ENCODE results near the gene KDM2B.

DNA sequence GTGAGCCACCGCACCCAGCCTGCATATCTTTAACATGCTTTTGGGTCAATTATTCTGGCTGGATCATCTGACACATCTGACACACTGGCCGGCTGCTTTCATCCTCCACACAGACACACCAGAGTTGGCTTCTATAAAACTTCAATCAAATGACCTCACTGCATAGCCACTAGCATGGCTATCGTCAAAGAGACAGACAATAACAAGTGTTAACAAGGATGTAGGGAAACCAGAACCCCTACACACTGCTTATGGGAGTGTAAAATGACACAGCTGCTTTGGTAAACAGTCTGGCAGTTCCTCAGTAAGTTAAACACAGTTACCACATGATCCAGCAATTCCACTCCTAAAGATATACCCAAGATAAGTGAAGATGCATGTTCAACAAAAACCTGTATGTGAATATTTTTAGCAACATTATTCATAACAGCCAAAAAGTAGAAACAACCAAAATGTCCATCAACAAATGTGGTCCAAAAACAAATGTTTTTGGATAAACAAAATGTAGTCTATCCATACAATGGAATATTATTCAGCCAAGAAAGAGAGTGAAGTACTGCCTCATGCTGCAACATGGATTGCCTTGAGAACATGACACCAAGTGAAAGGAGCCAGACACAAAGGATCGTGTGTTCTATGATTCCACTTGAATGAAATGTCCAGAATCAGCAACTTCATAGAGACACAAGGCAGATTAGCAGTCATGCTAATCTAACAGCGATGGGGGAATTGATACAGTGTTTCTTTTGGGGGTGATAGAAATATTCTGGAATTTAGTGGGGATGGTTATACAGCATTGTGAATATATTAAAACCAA, 10.1 kb downstream of the KDM2B start:
- TF ChIP-seq POLR2AphosphoS5 (IDR thresholded peaks at IDR 0.05; ENCODE audit: borderline replicate concordance, low read depth, low read length) (no peak), EZH2 (IDR thresholded peaks at IDR 0.05) (no peak), FOXP2 (optimal IDR thresholded peaks at IDR 0.05; ENCODE audit: control extremely low read depth, extremely low read length, insufficient read depth) (no peak)

All from SK-N-MC (cell line).